ENCODE measurements around the gene FITM1.

Gene FITM1

DNA sequence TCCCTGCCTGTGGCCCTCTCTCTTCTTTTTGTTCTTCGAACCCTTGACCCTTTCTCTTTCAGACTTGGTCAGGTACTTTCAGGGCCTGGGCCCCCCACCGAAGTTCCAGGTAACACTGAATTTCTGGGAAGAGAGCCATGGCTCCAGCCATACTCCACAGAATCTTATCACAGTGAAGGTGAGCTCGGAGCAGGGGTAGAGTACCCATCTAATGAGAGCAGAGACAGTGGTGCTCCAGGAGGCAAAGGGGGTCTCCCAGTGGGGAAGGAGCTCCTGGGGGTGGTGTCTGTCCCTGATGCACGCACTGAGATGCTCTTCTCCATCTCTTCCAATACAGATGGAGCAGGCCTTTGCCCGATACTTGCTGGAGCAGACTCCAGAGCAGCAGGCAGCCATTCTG is 35.3 kb downstream of the FITM1 start:
- no peak for DNase-seq

DNA sequence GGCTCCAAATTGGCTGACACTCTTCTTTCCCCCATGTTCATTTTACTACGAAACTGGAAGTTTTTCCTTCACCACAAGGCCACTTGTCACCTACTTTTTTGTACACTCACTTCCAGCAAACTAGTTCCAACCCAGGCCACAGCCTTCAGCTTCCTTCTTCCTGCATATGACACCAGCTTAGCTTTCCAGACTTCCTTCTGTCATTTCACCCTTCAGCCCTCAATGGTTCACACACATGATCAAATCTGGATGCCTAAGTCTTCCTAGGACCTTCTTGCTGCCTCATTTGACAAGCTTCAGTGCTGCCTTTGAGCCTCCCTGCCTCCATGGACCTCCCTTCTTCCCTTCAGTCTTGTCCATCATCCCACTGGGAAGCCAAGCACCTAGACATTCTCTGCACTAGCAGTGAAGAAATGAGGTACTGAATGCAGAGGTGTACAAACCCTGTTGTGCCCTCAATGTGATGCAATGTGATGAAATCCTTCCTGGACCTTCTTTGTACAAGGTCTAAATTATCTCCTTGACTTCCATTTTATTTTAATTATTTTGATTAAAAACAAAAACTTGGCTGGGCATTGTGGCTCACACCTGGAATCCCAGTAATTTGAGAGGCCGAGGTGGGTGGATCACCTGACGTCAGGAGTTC is 37.1 kb downstream of the FITM1 start:
- no peak for DNase-seq

DNA sequence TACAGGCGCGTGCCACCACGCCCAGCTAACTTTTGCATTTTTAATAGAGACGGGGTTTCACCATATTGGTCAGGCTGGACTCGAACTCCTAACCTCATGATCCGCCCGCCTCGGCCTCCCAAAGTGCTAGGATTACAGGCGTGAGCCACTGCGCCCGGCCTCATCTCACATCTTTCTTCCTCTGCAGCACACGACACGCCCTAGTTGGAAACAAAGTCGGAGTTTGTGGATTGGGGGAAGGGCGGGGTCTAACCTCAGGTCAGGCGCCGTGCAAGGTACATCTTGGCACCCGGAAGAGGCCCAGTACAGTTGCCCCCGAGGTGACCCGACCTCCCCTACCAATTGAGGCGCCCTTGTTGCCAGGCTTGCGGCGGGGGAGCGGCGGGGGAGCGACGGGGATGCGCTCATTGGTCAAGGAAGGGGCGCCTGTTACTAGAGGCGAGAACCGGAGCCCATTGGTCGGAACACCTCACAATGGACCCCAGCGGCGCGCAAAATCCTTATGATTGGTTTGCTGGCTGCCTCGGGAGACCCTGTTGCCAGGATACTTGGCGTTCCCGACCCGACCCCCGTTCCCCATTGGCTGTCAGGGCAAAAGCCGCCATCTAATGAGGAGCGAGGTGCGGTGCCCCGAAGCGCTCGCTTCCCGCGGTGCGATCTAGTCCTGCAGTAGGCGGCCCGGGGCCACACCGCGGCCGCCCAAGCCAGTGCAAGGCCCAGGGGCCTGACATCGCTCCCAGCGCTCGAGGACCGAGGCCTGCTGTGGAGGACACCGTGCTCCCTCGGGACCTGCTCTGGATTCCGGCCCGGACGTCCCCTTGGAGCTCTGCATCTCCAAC is 41.2 kb downstream of the FITM1 start, which contains the start of gene REC8:
Gene REC8, plus strand, starts transcription at position 659 of the 839 bp plus-strand sequence. CDS start 473 bp downstream, outside the sequence.
- peak; percentile 73 to 88 for DNase-seq

DNA sequence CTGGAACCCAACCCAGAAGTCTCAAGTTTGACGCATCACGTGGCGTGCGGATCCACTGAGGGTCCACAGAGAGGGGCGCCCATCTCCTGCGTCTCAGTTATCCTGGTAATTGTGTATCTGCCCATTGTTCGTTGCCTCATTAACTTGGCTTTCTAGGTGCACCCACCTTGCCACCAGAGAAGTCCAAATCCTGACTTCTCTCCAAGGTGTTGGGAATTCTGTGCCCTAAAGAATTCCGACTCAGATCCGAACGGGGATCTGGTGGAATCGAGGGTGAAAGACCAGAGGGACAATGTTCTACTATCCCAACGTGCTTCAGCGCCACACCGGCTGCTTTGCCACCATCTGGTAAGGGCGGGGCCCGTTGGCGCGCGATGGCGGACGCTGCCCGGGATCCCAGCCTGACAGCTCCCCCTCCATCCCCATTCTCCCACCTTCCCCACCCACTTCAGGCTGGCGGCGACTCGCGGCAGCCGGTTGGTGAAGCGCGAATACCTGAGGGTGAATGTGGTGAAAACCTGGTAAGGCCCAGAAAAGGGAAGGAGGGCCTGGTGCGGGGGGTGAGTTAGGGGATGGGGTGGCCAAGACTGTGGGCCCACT is 41.9 kb downstream of the FITM1 start:
- DNase-seq: no peak

DNA sequence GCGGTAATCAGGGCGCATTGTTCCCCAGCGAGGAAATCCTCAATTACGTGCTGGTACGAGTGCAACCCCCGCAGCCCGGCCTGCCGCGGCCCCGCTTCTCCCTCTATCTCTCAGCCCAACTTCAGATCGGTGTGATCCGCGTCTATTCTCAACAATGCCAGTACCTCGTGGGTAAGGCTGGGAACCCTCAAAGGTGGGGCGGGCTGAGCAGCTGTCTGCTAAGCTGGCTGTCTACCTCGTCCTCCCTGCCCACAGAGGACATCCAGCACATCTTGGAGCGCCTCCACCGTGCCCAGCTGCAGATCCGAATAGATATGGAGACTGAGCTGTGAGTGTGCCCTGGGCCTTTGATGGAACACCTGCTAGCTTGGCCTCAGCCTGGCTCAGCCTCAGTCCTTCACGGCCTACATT is 42.4 kb downstream of the FITM1 start:
- DNase-seq: no peak

DNA sequence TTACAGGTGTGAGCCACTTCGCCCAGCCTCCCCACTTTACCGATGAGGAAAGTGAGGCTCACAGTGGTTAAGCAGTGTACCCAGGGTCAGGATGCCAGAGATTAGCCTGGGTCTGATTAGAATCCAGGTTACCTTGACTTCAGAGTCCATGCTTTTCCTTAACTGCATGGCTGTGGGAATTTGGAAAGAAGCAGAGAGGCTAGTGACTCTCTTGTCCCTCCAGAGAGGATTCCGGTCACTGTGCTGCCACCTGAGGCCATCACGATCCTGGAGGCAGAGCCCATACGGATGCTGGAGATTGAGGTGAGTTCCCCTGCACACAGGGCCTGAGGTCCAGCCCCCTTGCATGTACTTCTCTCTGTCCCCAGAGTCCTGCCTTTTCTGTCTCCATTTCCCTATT is 46.1 kb downstream of the FITM1 start:
- DNase-seq: no peak

DNA sequence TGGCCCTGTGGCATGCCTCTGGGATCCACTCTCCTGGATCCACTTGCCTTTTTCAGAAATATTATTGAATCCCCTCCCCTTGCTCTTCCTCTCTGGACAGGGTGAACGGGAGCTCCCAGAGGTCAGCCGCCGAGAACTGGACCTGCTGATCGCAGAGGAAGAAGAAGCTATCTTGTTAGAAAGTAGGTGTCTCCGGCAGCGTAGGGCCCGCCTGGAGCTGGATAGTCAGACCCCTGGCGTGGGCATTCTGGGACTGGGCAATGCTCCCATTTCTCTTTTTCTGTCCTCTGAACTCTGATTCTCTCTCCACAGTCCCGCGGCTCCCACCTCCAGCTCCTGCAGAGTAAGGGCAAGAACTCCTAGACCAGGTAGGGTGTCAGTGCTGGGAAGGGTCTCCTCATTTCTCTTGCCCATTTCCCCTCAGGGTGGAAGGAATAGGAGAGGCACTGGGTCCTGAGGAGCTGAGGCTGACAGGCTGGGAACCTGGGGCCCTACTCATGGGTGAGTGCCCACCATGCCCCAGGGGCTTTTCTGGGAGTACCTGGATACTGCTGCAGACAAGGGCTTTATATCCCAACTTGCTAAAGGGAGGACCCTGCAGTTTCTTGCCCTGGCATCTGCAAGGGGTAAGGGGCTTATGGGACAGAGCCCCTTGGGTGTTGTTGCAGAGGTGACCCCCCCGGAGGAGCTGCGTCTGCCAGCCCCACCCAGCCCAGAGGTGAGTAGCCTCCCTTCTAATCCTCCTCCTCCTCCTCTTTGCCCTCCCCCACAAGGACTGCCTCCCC is 46.8 kb downstream of the FITM1 start:
- no peak for DNase-seq

DNA sequence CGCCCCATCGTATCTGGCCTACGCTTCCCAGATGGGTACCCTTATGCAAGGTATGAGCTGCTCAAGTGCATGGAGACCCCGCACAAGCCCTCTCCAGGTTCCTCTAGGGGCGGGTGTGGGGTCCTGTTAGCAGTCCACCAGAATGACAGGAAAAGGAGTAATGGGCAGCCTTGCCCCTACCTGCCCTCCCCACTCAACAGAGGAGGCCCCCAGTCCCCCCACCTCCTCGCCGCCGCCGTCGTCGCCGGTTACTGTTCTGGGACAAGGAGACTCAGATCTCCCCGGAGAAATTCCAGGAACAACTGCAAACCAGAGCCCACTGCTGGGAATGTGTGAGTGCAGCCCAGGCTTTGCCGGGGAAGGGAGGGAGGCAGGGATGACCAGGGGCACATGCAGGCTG is 47.4 kb downstream of the FITM1 start:
- DNase-seq: no peak

DNA sequence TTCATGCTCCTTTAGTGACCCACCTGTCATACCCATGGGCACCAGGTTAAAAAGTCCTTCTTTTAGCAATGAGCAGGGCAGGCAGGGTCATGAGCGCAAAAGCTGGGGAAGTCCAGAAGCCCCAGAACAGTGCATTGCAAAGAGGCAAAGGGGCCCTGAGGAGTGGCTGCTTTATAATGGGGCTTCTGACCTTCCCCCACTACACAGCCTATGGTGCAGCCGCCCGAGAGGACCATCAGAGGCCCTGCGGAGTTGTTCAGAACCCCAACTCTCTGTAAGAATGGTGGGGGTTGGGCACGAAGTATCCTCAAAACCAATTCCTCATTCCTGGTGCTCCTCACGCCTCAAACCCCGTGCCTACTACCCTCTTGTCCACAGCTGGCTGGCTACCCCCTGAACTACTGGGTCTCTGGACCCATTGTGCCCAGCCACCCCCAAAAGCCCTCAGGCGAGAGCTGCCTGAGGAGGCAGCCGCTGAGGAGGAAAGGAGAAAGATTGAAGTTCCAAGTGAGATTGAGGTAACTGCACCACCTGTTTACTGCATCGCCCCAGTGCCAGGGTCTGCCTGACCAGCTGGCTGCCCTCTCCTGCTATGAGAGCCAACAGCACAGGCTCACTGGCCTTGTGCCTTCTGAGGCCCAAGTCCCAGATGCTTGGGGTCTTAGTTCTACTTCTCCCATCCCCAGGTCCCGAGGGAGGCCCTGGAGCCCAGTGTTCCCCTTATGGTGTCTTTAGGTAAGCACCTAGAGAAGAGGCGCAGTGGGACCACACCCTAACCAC is 48.1 kb downstream of the FITM1 start:
- no peak for DNase-seq

DNA sequence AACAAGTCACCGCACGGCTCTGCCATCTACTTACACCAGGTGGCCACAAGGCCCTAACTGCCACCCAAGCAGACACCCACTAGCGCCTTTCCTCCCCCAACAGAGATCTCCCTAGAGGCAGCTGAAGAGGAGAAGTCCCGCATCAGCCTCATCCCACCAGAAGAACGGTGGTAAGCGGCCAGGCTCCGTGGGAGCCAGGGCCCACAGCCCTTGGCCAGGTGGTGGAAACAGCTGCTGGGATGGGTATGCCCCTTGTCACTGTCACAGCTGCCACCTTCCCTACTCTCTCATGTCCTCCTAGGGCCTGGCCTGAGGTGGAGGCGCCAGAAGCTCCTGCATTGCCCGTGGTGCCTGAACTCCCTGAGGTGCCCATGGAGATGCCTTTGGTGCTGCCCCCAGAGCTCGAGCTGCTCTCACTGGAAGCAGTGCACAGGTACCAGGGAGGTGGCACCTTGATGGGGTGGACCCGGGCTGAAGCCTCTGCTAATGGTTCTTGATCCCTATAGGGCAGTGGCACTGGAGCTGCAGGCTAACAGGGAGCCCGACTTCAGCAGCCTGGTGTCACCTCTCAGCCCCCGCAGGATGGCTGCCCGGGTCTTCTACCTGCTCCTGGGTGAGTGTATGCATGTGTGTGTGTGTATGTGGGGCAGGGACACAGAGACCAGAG is 49.0 kb downstream of the FITM1 start:
- DNase-seq: no peak

DNA sequence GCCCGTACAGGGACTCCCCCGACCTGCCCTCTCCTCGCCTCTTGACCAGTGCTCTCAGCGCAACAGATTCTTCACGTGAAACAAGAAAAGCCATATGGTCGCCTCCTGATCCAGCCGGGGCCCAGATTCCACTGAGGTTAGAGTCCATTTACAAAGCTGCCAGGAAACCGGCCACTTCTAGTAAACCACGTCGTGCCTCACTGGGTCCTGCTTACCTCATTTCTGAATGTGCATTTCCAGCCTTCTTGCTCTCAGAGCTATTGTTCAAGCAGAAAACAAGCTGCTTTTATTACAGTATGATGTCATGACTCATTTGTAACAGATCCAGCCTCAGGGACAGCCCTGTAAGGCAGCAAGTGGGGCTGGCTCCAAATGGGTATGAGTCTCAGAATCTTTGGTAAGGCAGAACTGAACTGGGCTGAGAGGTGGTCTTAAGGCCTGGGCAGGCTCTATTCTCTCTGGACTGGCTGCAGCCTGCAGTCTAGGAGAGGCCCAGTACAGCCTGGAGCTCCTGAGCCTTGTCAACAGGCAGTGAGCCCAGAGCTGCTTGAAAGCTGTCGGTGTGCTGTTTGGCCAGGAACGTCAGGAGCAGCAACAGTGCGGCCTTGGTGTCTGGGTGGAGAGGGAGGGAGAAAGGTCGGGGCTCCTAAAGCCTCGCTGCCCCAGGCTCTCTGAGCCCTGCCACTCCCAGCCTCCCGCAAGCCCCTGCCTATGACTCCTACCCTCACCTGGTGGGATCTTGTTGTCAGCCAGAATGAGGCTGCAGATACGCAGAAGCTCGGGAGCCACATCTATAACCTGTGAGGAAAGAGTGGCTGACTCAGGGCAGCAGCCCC is 49.7 kb downstream of the FITM1 start:
- DNase-seq: no peak

DNA sequence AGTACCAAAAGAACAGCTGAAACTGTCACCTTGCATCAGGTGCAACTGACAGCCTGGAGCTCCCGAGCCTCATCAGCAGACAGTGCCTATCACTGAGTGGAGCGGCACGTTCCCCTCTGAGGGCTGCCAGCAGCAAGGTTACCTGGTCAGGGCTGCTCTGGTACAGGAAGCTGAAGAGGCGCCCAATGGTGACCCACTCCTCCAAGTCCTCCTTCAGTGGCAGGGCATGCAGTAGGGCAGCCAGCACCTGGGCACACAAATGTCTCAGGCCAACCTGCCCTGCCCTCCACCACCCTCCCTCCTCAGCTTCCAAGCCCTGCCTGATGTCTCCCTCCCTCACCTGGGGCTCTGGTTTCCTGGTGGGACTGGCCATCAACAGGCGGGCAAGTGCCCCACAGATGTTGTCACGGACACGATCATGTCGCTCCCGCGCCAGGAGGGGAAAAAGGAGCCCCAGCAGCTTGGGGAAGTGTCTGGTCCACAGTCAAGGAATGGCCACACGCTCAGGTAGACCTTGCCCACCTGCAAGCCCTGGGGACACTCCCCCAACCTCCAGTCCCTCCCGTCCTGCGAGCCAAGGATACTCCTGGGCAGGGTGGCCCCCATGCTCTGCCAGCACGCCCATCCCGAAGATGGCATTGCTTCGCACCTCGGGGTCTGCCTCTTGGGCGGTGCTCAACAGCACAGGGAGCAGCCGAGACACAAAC is 51.1 kb downstream of the FITM1 start:
- no peak for DNase-seq

Measured in CD4-positive, alpha-beta T cell treated with Interleukin-4 for 1 hour (primary cell).